Glutamatergic neuron (in vitro differentiated cells): ENCODE data around the gene AFAP1. TPM values are rescaled to one million over a fixed set of nuclear protein-coding genes. Genes with fewer than 3 reads are reported as not detected.

Experiments
- DNase-seq: peaks from one replicate; pipeline ENCODE4 v3.0.0; 2022
- H3K27ac Mint-ChIP-seq: one replicate; pipeline ENCODE4 v1.8.0; 2020; ENCODE audit warnings: mild to moderate bottlenecking, mixed read lengths, inconsistent platforms; ENCODE audit not compliant: unreplicated experiment
- H3K27me3 Mint-ChIP-seq: one replicate; pipeline ENCODE4 v1.8.0; 2020; ENCODE audit warnings: mild to moderate bottlenecking, moderate library complexity, mixed read lengths, inconsistent platforms; ENCODE audit not compliant: unreplicated experiment
- H3K36me3 Mint-ChIP-seq: one replicate; pipeline ENCODE4 v1.8.0; 2020; ENCODE audit warnings: mild to moderate bottlenecking, mixed read lengths, inconsistent platforms; ENCODE audit not compliant: unreplicated experiment
- H3K4me1 Mint-ChIP-seq: one replicate; pipeline ENCODE4 v1.8.0; 2020; ENCODE audit warnings: mild to moderate bottlenecking, low read depth, mixed read lengths, inconsistent platforms; ENCODE audit not compliant: unreplicated experiment
- H3K4me3 Mint-ChIP-seq: one replicate; pipeline ENCODE4 v1.8.0; 2020; ENCODE audit warnings: mild to moderate bottlenecking, mixed read lengths, inconsistent platforms; ENCODE audit not compliant: unreplicated experiment
- H3K9me3 Mint-ChIP-seq: one replicate; pipeline ENCODE4 v1.8.0; 2020; ENCODE audit warnings: mild to moderate bottlenecking, moderate library complexity, mixed read lengths, inconsistent platforms; ENCODE audit not compliant: unreplicated experiment
- CTCF ChIP-seq: fragments of 200-600 bp; sonication (generic); IDR thresholded peaks from one replicate; pipeline ENCODE4 v1.5.0; 2021; ENCODE audit not compliant: partially characterized antibody, unreplicated experiment
- total RNA-seq: library from RNA; stranded (reverse); fragmentation: NEBNext Ultra II Directional; extraction: Animal tissue kit (Norgen Biotek cat#: 25700); gene quantifications from one replicate; pipeline ENCODE4 v1.2.1, GENCODE V29; 2021; ENCODE audit not compliant: unreplicated experiment

Gene AFAP1
- total RNA-seq, 1 donor from 2014 or later: 528 TPM

DNA sequence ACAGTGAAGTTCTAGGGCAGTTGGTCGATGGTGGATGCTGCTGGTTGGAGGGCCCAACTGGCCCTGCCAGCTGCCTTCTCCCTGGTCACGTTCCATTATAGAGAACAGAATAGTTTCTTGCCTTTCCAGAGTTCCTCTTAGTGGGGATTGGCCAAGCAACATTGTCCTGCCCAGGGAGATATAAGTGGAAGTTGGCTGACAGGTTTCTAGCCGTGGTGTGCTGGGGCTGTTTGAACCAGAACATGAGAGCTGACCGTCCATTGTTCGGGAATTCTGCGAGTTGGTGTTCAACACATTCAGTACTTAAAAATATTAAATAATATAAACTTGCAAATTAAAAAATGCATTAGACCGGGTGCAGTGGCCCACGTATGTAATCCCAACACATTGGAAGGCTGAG, 3.5 kb upstream of the AFAP1 start:
- Mint-ChIP-seq H3K4me1 (peaks cover 18% of the 10 kb centered on the region), H3K9me3 (peaks cover 19% of the 10 kb centered on the region), H3K27me3 (peaks cover 18% of the 10 kb centered on the region), H3K36me3 (peaks cover 3% of the 10 kb centered on the region), H3K27ac (no peak overlapping the region), H3K4me3 (no peak overlapping the region)
- DNase-seq: no peak
- no peak for TF ChIP-seq CTCF

DNA sequence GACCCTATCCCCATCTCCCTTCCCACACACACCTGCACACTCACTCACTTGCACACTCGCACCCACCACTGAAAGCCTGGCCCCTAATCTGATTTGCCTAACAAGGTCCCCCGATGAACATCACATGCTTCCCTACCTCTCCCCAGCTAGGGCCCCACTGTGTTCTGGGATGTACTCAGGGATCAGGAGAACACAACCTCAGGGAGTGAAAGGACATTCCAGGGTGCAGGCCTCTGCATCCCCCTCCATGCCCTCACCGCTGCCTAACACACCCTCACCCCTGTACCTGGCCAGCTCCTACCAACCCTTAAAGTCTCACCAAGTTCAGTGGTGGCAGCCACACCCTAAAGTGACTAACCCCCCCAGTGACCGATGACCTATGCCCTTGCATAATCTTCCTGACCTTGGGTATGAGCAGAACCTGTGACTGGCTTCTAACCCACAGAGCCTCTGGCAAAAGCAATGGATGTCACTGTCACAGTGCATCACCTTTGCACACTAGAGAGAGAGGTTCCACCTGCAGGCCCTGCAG, 2.4 kb upstream of the AFAP1 start:
- H3K9me3 Mint-ChIP-seq: peaks cover 20% of the 10 kb centered on the region
- no peak overlapping the region for H3K4me3 Mint-ChIP-seq
- TF ChIP-seq CTCF: no peak
- H3K4me1 Mint-ChIP-seq: peaks cover 18% of the 10 kb centered on the region
- H3K36me3 Mint-ChIP-seq: peaks cover 6% of the 10 kb centered on the region
- H3K27me3 Mint-ChIP-seq: peaks cover 25% of the 10 kb centered on the region
- no peak overlapping the region for H3K27ac Mint-ChIP-seq
- no peak for DNase-seq

DNA sequence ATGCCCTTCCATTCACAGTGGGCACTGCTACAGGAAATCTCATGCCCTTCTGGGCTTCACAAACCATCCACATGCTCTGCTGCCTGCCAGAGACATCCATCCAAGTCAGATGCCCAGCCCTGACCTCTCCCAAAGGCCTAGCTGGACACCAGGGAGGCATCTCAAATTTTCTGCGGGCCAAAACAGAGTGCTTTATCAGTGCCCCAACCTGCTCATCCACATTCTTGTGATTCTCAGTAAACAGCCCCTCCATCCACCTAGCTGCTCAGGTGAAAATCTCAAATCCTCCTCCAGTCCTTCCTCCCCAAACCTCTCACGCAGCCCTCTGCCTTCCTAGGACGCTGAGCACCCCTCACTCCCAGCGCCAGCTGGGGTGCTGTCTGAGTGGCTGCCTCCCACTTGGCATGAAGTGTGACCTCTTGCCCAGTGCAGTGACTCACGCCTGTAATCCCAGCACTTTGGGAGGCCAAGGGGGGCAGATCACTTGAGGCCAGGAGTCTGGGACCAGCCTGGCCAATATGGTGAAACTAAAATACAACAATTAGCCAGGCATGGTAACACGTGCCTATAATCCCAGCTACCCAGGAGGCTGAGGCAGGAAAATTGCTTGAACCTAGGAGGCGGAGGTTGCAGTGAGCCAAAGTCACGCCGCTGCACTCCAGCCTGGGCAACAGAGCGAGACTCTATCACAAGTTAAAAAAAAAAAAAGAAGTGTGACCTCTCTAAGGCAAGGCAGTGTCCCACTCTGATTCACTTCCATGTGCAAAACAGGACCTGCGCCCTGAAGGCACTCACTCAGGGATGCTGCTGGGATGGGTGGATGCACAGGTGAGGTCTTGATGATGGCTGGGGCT, 1.7 kb upstream of the AFAP1 start:
- no peak for DNase-seq
- peak overlapping the region; percentile 60 for H3K4me3 Mint-ChIP-seq

DNA sequence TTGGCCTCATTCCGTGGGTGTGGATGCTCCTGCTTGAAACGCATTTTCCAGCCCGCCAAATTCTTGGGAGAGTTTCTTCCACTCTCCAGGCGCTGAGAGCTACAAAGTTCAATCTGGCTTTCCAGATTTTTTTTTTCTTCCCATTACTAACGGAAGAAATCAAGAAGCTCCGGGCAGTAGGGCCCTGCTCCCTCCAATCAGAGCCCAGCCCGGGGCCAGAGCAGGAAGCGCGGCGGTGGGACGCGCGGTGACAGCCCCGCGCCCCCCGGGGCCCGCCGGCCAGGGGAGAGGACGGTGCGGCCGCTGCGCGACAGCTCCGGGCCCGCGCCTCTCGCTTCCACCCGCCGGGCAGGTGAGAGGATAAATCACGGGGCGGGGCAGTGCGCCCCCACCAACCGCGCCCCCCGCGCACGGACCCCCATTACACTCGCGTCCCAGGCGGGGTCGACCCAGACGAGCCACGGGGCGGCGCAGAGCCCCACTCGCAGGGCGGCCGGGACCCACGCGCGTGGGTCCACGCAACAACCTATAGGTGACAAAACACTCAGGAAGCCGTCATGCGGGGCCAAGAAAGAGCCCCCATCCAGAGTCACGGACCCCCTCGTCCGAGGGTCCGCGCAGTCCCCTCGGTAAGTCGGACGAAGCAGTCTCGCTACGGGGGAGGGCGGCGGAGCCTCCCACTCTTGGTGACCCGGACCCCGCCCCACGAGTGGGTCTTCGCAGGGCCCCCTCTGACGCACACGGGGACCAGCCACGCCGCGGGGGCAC, 868 bp downstream of the AFAP1 start:
- Mint-ChIP-seq H3K9me3 (peaks cover 24% of the 10 kb centered on the region), H3K27me3 (peaks cover 26% of the 10 kb centered on the region), H3K27ac (peak overlapping the region; percentile 99), H3K36me3 (peaks cover 6% of the 10 kb centered on the region), H3K4me3 (peak overlapping the region; percentile 100), H3K4me1 (peaks cover 30% of the 10 kb centered on the region)
- no peak for TF ChIP-seq CTCF
- no peak for DNase-seq

More for the DNA sequence above, 1.7 kb upstream of the AFAP1 start:
- Mint-ChIP-seq H3K27me3 (peaks cover 28% of the 10 kb centered on the region), H3K27ac (peak overlapping the region; percentile 90), H3K36me3 (peaks cover 6% of the 10 kb centered on the region), H3K4me1 (peaks cover 18% of the 10 kb centered on the region), H3K9me3 (peaks cover 24% of the 10 kb centered on the region)
- no peak for TF ChIP-seq CTCF
